B cell (primary cell): Measurements from ENCODE around the gene TRAP1. TPM values are rescaled to one million over a fixed set of nuclear protein-coding genes. Genes with fewer than 3 reads are reported as not detected.

ENCODE experiments used
- ATAC-seq: fragments of 200-7000 bp; cut with Tn5 transposase; one replicate; pipeline ENCODE4 v1.10.0; 2021; ENCODE audit warnings: low read depth, mild to moderate bottlenecking, moderate number of reproducible peaks, moderate library complexity
- CTCF ChIA-PET: fragments of 350-600 bp; sonication (Branson Sonifier 250); formaldehyde crosslinking; loops from one replicate; lab custom pipeline; 2021; ENCODE audit warnings: antibody characterized with exemption, inconsistent platforms; lab: Charles Lee
- POLR2A ChIA-PET: fragments of 350-600 bp; sonication (Branson Sonifier 250); formaldehyde crosslinking; loops from one replicate; lab custom pipeline; 2021; ENCODE audit warnings: antibody characterized with exemption; lab: Charles Lee
- DNase-seq: peaks from one replicate; pipeline ENCODE4 v3.0.0; 2013
- H2AFZ ChIP-seq: 2 replicates; pipeline ENCODE4 v1.6.1; 2012; ENCODE audit warnings: mild to moderate bottlenecking, low read depth, low read length; ENCODE audit not compliant: insufficient read depth, poor library complexity, severe bottlenecking
- H3K27ac ChIP-seq, 2 donors: 1 replicate in 1 of 2; 2 replicates in 1 of 2; pipeline ENCODE4 v1.5.1; 2012 to 2013; ENCODE audit warnings: low read length in 2 of 2, mild to moderate bottlenecking in 2 of 2, moderate library complexity in 1 of 2
- H3K27me3 ChIP-seq, 4 experiments: fragments of 200-600 bp in 1 of 4; sonication (generic) in 1 of 4; replicated peaks in 1 of 4; 1 replicate in 2 of 4; 2 replicates in 2 of 4; pipeline versions ENCODE4 v1.6.1 to v1.7.0; 2013 to 2016; ENCODE audit warnings: low read length in 3 of 4, mild to moderate bottlenecking in 2 of 4, mixed read lengths in 1 of 4, moderate library complexity in 1 of 4; ENCODE audit not compliant: insufficient read depth in 4 of 4, control insufficient read depth in 3 of 4; ENCODE audit errors: control extremely low read depth in 1 of 4
- H3K36me3 ChIP-seq, 2 experiments: replicated peaks in 1 of 2; 1 replicate in 1 of 2; 2 replicates in 1 of 2; pipeline versions ENCODE4 v1.6.1 to v1.7.1; 2013; ENCODE audit warnings: low read length in 1 of 2; ENCODE audit not compliant: insufficient read depth in 2 of 2, control insufficient read depth in 1 of 2; ENCODE audit errors: control extremely low read depth in 1 of 2, extremely low read depth in 1 of 2
- H3K4me1 ChIP-seq, 2 donors: fragments of 200-600 bp in 1 of 2; sonication (generic) in 1 of 2; 1 replicate in 1 of 2; 2 replicates in 1 of 2; pipeline versions ENCODE4 v1.5.1 to v1.6.1; 2013 to 2017; ENCODE audit warnings: low read length in 2 of 2; ENCODE audit not compliant: control insufficient read depth in 2 of 2, insufficient read depth in 2 of 2
- H3K4me2 ChIP-seq: replicated peaks from 2 replicates; pipeline ENCODE3; 2012; ENCODE audit warnings: mild to moderate bottlenecking, low read depth, low read length; ENCODE audit not compliant: poor library complexity, severe bottlenecking
- H3K4me3 ChIP-seq, 5 experiments: fragments of 200-600 bp in 1 of 5; sonication (generic) in 1 of 5; 1 replicate in 3 of 5; 2 replicates in 2 of 5; pipeline versions ENCODE4 v1.5.1 to v1.7.0; 2011 to 2016; ENCODE audit warnings: low read length in 4 of 5, mild to moderate bottlenecking in 4 of 5, low read depth in 2 of 5, control low read depth in 1 of 5, moderate library complexity in 1 of 5; ENCODE audit not compliant: insufficient read depth in 1 of 5; ENCODE audit errors: control extremely low read depth in 1 of 5, extremely low read depth in 1 of 5
- H3K79me2 ChIP-seq: fragments of 200-600 bp; sonication (generic); one replicate; pipeline ENCODE4 v1.6.0; 2016; ENCODE audit warnings: low read length; ENCODE audit not compliant: control insufficient read depth, insufficient read depth
- H3K9ac ChIP-seq: fragments of 200-600 bp; sonication (generic); 2 replicates; pipeline ENCODE4 v1.6.1; 2017; ENCODE audit warnings: mild to moderate bottlenecking, low read length, moderate library complexity
- H3K9me3 ChIP-seq, 3 donors: one replicate each; pipeline versions ENCODE4 v1.6.1 to v1.7.1; 2013; ENCODE audit warnings: low read length in 2 of 3; ENCODE audit not compliant: control insufficient read depth in 2 of 3, insufficient read depth in 1 of 3; ENCODE audit errors: control extremely low read depth in 1 of 3
- H4K20me1 ChIP-seq: 2 replicates; pipeline ENCODE4 v1.6.0; 2012; ENCODE audit warnings: mild to moderate bottlenecking, low read length; ENCODE audit not compliant: insufficient read depth, control insufficient read depth, poor library complexity, severe bottlenecking
- H3K27ac Mint-ChIP-seq: one replicate; pipeline ENCODE4 v1.8.0; 2021; ENCODE audit warnings: mixed read lengths
- H3K27me3 Mint-ChIP-seq: one replicate; pipeline ENCODE4 v1.8.0; 2021; ENCODE audit warnings: mixed read lengths
- H3K4me1 Mint-ChIP-seq: one replicate; pipeline ENCODE4 v1.8.0; 2021; ENCODE audit warnings: mixed read lengths
- H3K4me3 Mint-ChIP-seq: one replicate; pipeline ENCODE4 v1.8.0; 2021; ENCODE audit warnings: mixed read lengths
- H3K9me3 Mint-ChIP-seq: one replicate; pipeline ENCODE4 v1.8.0; 2022; ENCODE audit warnings: mixed read lengths; ENCODE audit not compliant: insufficient read depth
- EZH2 ChIP-seq: IDR thresholded peaks from 2 replicates; pipeline ENCODE4 v1.6.1; 2012; ENCODE audit warnings: borderline replicate concordance, low read depth, mild to moderate bottlenecking, moderate library complexity, low read length; ENCODE audit not compliant: insufficient read depth, poor library complexity, severe bottlenecking
- WGBS: methylation state at CpG from one replicate; pipeline ENCODE4 v1.1.5; 2013; ENCODE audit warnings: missing lambda C conversion rate; ENCODE audit not compliant: insufficient coverage; 5-methylcytosine and 5-hydroxymethylcytosine counted together
- intact Hi-C: fragments of 100-400 bp; cut with micrococcal nuclease; formaldehyde crosslinking; loops from one replicate; pipeline ENCODE4 v1.10.0; 2022
- polyA plus RNA-seq: library from polyadenylated mRNA; depleted of rRNA; stranded (reverse); fragments of >200 nt; gene quantifications from 2 replicates; pipeline ENCODE4 v1.2.3, GENCODE V29; 2012
- total RNA-seq, 2 donors: library from RNA; stranded (reverse); fragments of 120-200 nt in 1 of 2; gene quantifications; 1 replicate in 1 of 2; 2 replicates in 1 of 2; pipeline versions ENCODE4 v1.2.3 to v1.2.4, GENCODE V29; 2013 to 2022
- TF ChIP-seq, protein P1 (sequence below): fragments of 200-600 bp; IDR thresholded peaks from one replicate; pipeline ENCODE4 v1.8.0; 2022; ENCODE audit warnings: antibody characterized with exemption, mild to moderate bottlenecking

The TRAP1 gene
- total and polyA plus RNA-seq, 2 donors (not counting 1 experiment from before 2014, with no cell fraction given) = 51.1 to 88.4 TPM

DNA sequence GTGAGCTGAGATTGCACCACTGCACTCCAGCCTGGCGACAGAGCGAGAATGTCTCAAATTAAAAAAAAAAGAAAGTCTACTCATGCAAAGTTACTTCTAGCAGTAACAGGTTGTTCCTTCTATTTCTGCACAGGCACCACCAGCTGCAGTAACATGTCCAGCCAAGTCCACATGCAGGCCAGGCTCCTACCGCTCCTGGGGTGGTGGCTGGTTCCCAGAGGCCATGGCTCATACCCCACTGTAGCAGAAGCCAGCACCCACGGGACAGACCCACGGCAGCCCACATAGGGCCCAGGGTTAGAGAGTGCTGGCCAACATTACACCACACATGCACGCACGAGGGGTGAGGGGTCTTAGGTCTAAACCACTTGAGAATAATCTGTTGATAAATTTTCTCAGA is 26.7 kb upstream of the TRAP1 start:
- Histone ChIP-seq H3K9ac (no peak overlapping the region), H3K4me3 (no peak overlapping the region), H3K36me3 (peaks cover 14 to 87% of the 10 kb centered on the region in 2 experiments), H4K20me1 (peaks cover 39% of the 10 kb centered on the region), H3K4me2 (no peak overlapping the region), H3K27me3 (no peaks in the 10 kb centered on the region), H2AFZ (no peak overlapping the region), H3K79me2 (peaks cover 38% of the 10 kb centered on the region), H3K4me1 (no peaks in the 10 kb centered on the region), H3K9me3 (no peaks in the 10 kb centered on the region), H3K27ac (no peak overlapping the region)
- Mint-ChIP-seq H3K4me3 (no peak overlapping the region), H3K27me3 (no peaks in the 10 kb centered on the region), H3K9me3 (no peaks in the 10 kb centered on the region), H3K27ac (no peak overlapping the region), H3K4me1 (no peaks in the 10 kb centered on the region)
- POLR2A ChIA-PET = no interaction called here
- intact Hi-C loops = no loop called here
- DNase-seq = no peak
- CTCF ChIA-PET = no interaction called here
- 100% methylated on average over 5 of the region's 7 CpGs for WGBS
- TF ChIP-seq, protein P1, sequence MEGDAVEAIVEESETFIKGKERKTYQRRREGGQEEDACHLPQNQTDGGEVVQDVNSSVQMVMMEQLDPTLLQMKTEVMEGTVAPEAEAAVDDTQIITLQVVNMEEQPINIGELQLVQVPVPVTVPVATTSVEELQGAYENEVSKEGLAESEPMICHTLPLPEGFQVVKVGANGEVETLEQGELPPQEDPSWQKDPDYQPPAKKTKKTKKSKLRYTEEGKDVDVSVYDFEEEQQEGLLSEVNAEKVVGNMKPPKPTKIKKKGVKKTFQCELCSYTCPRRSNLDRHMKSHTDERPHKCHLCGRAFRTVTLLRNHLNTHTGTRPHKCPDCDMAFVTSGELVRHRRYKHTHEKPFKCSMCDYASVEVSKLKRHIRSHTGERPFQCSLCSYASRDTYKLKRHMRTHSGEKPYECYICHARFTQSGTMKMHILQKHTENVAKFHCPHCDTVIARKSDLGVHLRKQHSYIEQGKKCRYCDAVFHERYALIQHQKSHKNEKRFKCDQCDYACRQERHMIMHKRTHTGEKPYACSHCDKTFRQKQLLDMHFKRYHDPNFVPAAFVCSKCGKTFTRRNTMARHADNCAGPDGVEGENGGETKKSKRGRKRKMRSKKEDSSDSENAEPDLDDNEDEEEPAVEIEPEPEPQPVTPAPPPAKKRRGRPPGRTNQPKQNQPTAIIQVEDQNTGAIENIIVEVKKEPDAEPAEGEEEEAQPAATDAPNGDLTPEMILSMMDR = no peak
- no peak for TF ChIP-seq EZH2
- ATAC-seq = no peak

DNA sequence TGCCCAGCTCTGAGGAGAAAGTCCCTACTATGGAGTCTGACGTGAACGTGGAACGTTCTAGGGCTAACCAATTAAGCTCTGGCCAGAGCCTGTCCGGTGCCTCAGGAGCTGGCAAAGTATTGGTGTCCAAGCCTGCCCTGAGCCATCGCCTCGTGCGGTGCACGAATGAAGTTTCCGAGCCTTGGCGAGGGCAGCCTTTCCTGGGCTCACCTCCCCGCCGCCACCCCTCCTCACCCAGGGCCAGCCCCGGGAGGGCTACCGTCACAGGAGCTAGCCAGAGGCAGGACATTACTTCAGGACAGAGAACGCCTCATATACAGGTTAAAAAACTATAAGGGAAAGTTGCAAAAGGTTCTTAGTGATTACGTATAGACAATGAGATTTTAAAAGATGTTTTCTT is 23.6 kb upstream of the TRAP1 start:
- Mint-ChIP-seq H3K27me3 (no peaks in the 10 kb centered on the region), H3K27ac (no peak overlapping the region), H3K9me3 (no peaks in the 10 kb centered on the region), H3K4me1 (no peaks in the 10 kb centered on the region), H3K4me3 (no peak overlapping the region)
- WGBS = 98% methylated on average over 9 of the region's 16 CpGs
- no peak for ATAC-seq
- ChIA-PET CTCF (no interaction called here), POLR2A (no interaction called here)
- DNase-seq = no peak
- H3K27me3 ChIP-seq = no peaks in the 10 kb centered on the region
- no peak for TF ChIP-seq EZH2
- TF ChIP-seq, protein P1 = no peak
- H3K36me3 ChIP-seq = peaks cover 17 to 85% of the 10 kb centered on the region in 2 experiments
- no peak overlapping the region for H3K4me3 ChIP-seq
- no peak overlapping the region for H3K27ac ChIP-seq
- H3K9me3 ChIP-seq = no peaks in the 10 kb centered on the region
- no peak overlapping the region for H3K9ac ChIP-seq
- no peak overlapping the region for H3K4me2 ChIP-seq
- H4K20me1 ChIP-seq = peaks cover 22% of the 10 kb centered on the region
- no peaks in the 10 kb centered on the region for H3K4me1 ChIP-seq
- no peak overlapping the region for H2AFZ ChIP-seq
- H3K79me2 ChIP-seq = peaks cover 27% of the 10 kb centered on the region
- intact Hi-C loops = no loop called here
